A549 treated with CORT108297 at 1 μM for 4 hours (cell line): ENCODE measurements around the gene ODR4. TPM values are rescaled to one million over a fixed set of nuclear protein-coding genes. Genes with fewer than 3 reads are reported as not detected.

Source experiments
- total RNA-seq: library from RNA; stranded (reverse); fragments of 200-300 nt; extraction: Qiagen RNA extraction; gene quantifications from 5 replicates; pipeline ENCODE4 v1.2.3, GENCODE V29; 2022

Gene ODR4
- 15.0 to 18.1 TPM (median 16.3 TPM) in 5 replicates for total RNA-seq

GRCh38 chr1:186375152-186375928, at the start of gene ODR4, which contains the start of gene TPR:
ODR4 (plus strand) TSS chr1:186375838; CDS start chr1:186379786, 3,948 bp downstream.
TPR (minus strand) TSS chr1:186375253; CDS start chr1:186375028, 225 bp downstream.

GRCh38 chr1:186461014-186461413, 85.4 kb downstream of the ODR4 start, which contains the start of gene PDC:
PDC (minus strand) TSS chr1:186461114; CDS start chr1:186449459, 11,655 bp downstream.

Other genes starting within 250 kb of the ODR4 start
- 0.08 to 0.16 TPM (median 0.12 TPM) in 5 replicates for gene PRG4, start 79.6 kb upstream of the ODR4 start, total RNA-seq
- gene TPR, start 585 bp upstream of the ODR4 start, total RNA-seq, result 40.9 to 46.7 TPM (median 43.9 TPM) in 5 replicates
- not detected in 5 replicates for gene PDC, start 85.3 kb downstream of the ODR4 start, total RNA-seq